ENCODE measurements around the gene SLC22A14. TPM values are rescaled to one million over a fixed set of nuclear protein-coding genes. Genes with fewer than 3 reads are reported as not detected.

The SLC22A14 gene
- total and polyA plus RNA-seq, 2 donors (not counting 3 experiments of a cell fraction or from before 2014, with no cell fraction given): not detected

DNA sequence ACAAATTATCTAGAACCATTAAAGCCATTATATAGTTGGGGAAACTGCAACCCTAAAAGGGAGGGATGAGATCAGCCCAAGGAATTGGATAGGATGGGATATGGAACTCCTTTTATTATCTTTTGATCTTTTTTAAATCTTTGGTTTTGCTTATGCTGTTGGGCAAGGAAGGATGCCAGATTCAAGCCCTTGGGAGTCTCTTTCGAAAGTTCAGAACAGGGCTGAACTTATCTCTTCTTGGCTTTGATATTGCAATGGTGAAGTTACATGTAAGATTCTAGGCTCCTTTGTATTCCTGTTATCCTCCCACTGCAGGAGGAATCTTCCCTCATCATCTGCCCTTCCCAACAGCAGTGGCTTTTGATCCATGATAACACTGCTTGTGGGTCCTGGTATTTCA is 26.5 kb upstream of the SLC22A14 start:
- no peaks in the 10 kb centered on the region for H3K9me1 ChIP-seq (replicated peaks; ENCODE audit: control insufficient read depth, extremely low read depth, insufficient read depth, low read length)
- no peaks in the 10 kb centered on the region for H3K79me2 ChIP-seq (ENCODE audit: control insufficient read depth, insufficient read depth, low read length)
- DNase-seq (ENCODE audit: low read depth, low spot score) (no peak), FAIRE-seq (no peak)
- no peaks in the 10 kb centered on the region for H3K4me1 ChIP-seq (ENCODE audit: control insufficient read depth, extremely low read depth, insufficient read depth, low read length)
- TF ChIP-seq POLR2AphosphoS5 (IDR thresholded peaks at IDR 0.05; ENCODE audit: insufficient read depth, low read depth, low read length) (no peak), MYC (IDR thresholded peaks at IDR 0.05; ENCODE audit: low read depth, low read length) (no peak), EZH2 (IDR thresholded peaks at IDR 0.05; ENCODE audit: borderline replicate concordance, low read depth, low read length, severe bottlenecking) (no peak), POLR2A (IDR thresholded peaks at IDR 0.05; ENCODE audit: low read depth, low read length) (no peak), FOS (IDR thresholded peaks at IDR 0.05; ENCODE audit: borderline replicate concordance, insufficient read depth, low read length) (no peak), GATA2 (IDR thresholded peaks at IDR 0.05; ENCODE audit: insufficient read depth, insufficient read length, low read depth, low read length) (no peak), JUN (IDR thresholded peaks at IDR 0.05; ENCODE audit: borderline replicate concordance, insufficient read depth, insufficient read length, low read depth) (no peak)
- TF ChIP-seq, protein P1, sequence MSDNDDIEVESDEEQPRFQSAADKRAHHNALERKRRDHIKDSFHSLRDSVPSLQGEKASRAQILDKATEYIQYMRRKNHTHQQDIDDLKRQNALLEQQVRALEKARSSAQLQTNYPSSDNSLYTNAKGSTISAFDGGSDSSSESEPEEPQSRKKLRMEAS (IDR thresholded peaks at IDR 0.05; ENCODE audit: insufficient read depth, insufficient read length): no peak
- TF ChIP-seq, protein P2, sequence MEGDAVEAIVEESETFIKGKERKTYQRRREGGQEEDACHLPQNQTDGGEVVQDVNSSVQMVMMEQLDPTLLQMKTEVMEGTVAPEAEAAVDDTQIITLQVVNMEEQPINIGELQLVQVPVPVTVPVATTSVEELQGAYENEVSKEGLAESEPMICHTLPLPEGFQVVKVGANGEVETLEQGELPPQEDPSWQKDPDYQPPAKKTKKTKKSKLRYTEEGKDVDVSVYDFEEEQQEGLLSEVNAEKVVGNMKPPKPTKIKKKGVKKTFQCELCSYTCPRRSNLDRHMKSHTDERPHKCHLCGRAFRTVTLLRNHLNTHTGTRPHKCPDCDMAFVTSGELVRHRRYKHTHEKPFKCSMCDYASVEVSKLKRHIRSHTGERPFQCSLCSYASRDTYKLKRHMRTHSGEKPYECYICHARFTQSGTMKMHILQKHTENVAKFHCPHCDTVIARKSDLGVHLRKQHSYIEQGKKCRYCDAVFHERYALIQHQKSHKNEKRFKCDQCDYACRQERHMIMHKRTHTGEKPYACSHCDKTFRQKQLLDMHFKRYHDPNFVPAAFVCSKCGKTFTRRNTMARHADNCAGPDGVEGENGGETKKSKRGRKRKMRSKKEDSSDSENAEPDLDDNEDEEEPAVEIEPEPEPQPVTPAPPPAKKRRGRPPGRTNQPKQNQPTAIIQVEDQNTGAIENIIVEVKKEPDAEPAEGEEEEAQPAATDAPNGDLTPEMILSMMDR (IDR thresholded peaks at IDR 0.05; ENCODE audit: extremely low read depth in 1 of 2, insufficient read depth in 1 of 2, low read depth in 1 of 2, low read length in 2 of 2): no peak
- no peak overlapping the region for H2AFZ ChIP-seq (ENCODE audit: low read depth, low read length)
- no peaks in the 10 kb centered on the region for H3K9me3 ChIP-seq (replicated peaks; ENCODE audit: control insufficient read depth, insufficient read depth, low read length)
- no peak overlapping the region for H3K9ac ChIP-seq (replicated peaks; ENCODE audit: extremely low read depth, insufficient read depth, low read length)
- ChIA-PET POLR2A (no interaction called here), CTCF (interaction anchor here (1.6 kb wide), 1 partner anchor 8 kb away, joined by 5 read pairs; no protein-coding TSS in a partner anchor)
- peaks cover 14 to 15% of the 10 kb centered on the region in 2 experiments for H3K36me3 ChIP-seq (ENCODE audit: control insufficient read depth in 2 of 2, extremely low read depth in 1 of 2, insufficient read depth in 2 of 2, low read length in 2 of 2)
- no peak overlapping the region for H3K4me3 ChIP-seq (replicated peaks in 1 of 3; ENCODE audit: insufficient read depth in 1 of 3, low read depth in 1 of 3, low read length in 3 of 3)
- H3K27me3 ChIP-seq (ENCODE audit: control insufficient read depth in 2 of 2, insufficient read depth in 2 of 2, low read length in 2 of 2): no peaks in the 10 kb centered on the region
- dilution Hi-C loops (cut with MboI; ENCODE audit: extremely low pct_ligation_motif_present, low sequenced_read_pairs): no loop called here
- no TSS peak for BruUV-seq (replicated peaks)
- intact Hi-C loops (cut with micrococcal nuclease): no loop called here
- H3K4me2 ChIP-seq (ENCODE audit: insufficient read depth, low read length): no peak overlapping the region
- H3K27ac ChIP-seq (ENCODE audit: insufficient read depth, low read depth, low read length): no peak overlapping the region
- H4K20me1 ChIP-seq (replicated peaks; ENCODE audit: control insufficient read depth, extremely low read depth, insufficient read depth, low read length): no peaks in the 10 kb centered on the region

Measured in endothelial cell of umbilical vein (primary cell).